Gastrocnemius medialis (tissue), 4 donors: ENCODE measurements around the gene SMARCAL1. TPM values are rescaled to one million over a fixed set of nuclear protein-coding genes. Genes with fewer than 3 reads are reported as not detected.

Experiments
- ATAC-seq, 2 donors: fragments of 150-250 bp; one replicate each; pipeline ENCODE4 v1.9.1; 2016
- DNase-seq, 2 donors: peaks; one replicate each; pipeline ENCODE4 v3.0.0-alpha.2; 2019
- H3K27ac ChIP-seq, 4 donors: fragments of 200-600 bp; sonication (generic); 1 replicate in 1 of 4; 2 replicates in 3 of 4; pipeline ENCODE4 v1.5.1; 2016 to 2018; ENCODE audit warnings: mild to moderate bottlenecking in 2 of 4, moderate library complexity in 1 of 4
- H3K27me3 ChIP-seq, 3 donors: fragments of 200-600 bp; sonication (generic) in 2 of 3; 1 replicate in 1 of 3; 2 replicates in 2 of 3; pipeline versions ENCODE4 v1.5.1 to v1.6.0; 2016 to 2019; ENCODE audit warnings: mild to moderate bottlenecking in 1 of 3, moderate library complexity in 1 of 3
- H3K36me3 ChIP-seq, 2 donors: fragments of 200-600 bp; sonication (generic) in 1 of 2; one replicate each; pipeline ENCODE4 v1.5.1; 2017 to 2018
- H3K4me1 ChIP-seq, 2 donors: fragments of 200-600 bp; sonication (generic) in 1 of 2; one replicate each; pipeline ENCODE4 v1.5.1; 2016 to 2017; ENCODE audit warnings: mild to moderate bottlenecking in 2 of 2
- H3K4me3 ChIP-seq, 4 donors: fragments of 200-600 bp; sonication (generic) in 3 of 4; 1 replicate in 1 of 4; 2 replicates in 3 of 4; pipeline ENCODE4 v1.5.1; 2016 to 2019; ENCODE audit warnings: mild to moderate bottlenecking in 2 of 4
- H3K9me3 ChIP-seq, 3 donors: fragments of 200-600 bp; sonication (generic) in 2 of 3; 1 replicate in 1 of 3; 2 replicates in 2 of 3; pipeline ENCODE4 v1.5.1; 2016 to 2019
- POLR2A ChIP-seq, 2 donors: fragments of 450-650 bp; IDR thresholded peaks; one replicate each; pipeline ENCODE4 v1.6.1; 2017; ENCODE audit warnings: antibody characterized with exemption in 2 of 2, mild to moderate bottlenecking in 2 of 2, moderate library complexity in 2 of 2
- in situ Hi-C, 4 donors: fragments of 200-750 bp; cut with MboI; loops; one replicate each; pipeline versions ENCODE4 v1.15.0 to v1.8.0; 2017; ENCODE audit warnings: low sequenced_read_pairs in 4 of 4
- intact Hi-C: fragments of 100-400 bp; cut with DNase I; formaldehyde crosslinking; loops from one replicate; pipeline ENCODE4 v1.15.1; 2023; ENCODE audit warnings: low total_unique reads
- total RNA-seq, 4 donors: library from RNA; depleted of rRNA; stranded (reverse); fragments of >200 nt; gene quantifications; one replicate each; pipeline versions ENCODE4 v1.1.0 to v1.2.3, GENCODE V29; 2016
- TF ChIP-seq, protein P1 (sequence below), 5 experiments: fragments of 450-650 bp in 3 of 5; fragments of 200-600 bp in 2 of 5; sonication (generic) in 2 of 5; IDR thresholded peaks in 4 of 5; conservative IDR thresholded peaks in 1 of 5; 1 replicate in 4 of 5; 2 replicates in 1 of 5; pipeline ENCODE4 v1.5.1; 2016 to 2019; ENCODE audit warnings: antibody characterized with exemption in 5 of 5, mild to moderate bottlenecking in 3 of 5, moderate library complexity in 3 of 5

SMARCAL1 gene
- total RNA-seq, 4 donors from 2014 or later: 5.8 to 20.7 (median 7.8) TPM

- peaks cover 7 to 57% of the 10 kb centered on the region in 2 donors for H3K36me3 ChIP-seq
- no peaks in the 10 kb centered on the region for H3K27me3 ChIP-seq
- TF ChIP-seq POLR2A (IDR thresholded peaks at IDR 0.05): no peak
- TF ChIP-seq, protein P1, sequence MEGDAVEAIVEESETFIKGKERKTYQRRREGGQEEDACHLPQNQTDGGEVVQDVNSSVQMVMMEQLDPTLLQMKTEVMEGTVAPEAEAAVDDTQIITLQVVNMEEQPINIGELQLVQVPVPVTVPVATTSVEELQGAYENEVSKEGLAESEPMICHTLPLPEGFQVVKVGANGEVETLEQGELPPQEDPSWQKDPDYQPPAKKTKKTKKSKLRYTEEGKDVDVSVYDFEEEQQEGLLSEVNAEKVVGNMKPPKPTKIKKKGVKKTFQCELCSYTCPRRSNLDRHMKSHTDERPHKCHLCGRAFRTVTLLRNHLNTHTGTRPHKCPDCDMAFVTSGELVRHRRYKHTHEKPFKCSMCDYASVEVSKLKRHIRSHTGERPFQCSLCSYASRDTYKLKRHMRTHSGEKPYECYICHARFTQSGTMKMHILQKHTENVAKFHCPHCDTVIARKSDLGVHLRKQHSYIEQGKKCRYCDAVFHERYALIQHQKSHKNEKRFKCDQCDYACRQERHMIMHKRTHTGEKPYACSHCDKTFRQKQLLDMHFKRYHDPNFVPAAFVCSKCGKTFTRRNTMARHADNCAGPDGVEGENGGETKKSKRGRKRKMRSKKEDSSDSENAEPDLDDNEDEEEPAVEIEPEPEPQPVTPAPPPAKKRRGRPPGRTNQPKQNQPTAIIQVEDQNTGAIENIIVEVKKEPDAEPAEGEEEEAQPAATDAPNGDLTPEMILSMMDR (IDR thresholded peaks at IDR 0.05 in 4 of 5, conservative IDR thresholded peaks at IDR 0.05 in 1 of 5): no peak
- H3K4me3 ChIP-seq: no peak overlapping the region
- in situ Hi-C loops (loop anchor here in 3 of 4 donors (25.0 kb wide), 3 partner anchors 660 to 1235 kb away; no protein-coding TSS in a partner anchor), intact Hi-C loops (no loop called here)
- DNase-seq (no peak), ATAC-seq (no peak)
- no peak overlapping the region for H3K27ac ChIP-seq
- H3K4me1 ChIP-seq: peaks cover 23 to 25% of the 10 kb centered on the region in 2 donors
- no peaks in the 10 kb centered on the region for H3K9me3 ChIP-seq
Measured at GRCh38 chr2:216502381-216503158, 90.3 kb downstream of the SMARCAL1 start.

DNA sequence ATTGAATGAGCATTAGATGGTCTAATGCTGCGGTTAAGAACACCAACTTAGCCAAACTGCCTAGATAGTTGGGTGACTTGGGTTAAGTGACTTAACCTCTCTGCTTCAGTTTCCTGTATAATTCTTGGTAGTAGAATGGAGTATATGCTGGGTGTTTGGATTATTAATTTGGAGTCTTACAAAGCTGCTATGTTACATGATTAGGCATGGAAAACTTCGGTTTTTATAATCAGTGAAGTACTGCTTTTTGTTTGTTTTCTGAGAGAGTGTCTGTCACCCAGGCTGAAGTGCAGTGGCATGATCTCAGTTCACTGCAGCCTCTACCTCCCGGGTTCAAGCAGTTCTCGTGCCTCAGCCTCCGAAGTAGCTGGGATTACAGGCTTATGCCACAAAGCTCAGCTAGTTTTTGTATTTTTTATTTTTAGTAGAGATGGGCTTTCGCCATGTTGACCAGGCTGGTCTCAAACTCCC, 90.9 kb downstream of the SMARCAL1 start:
- TF ChIP-seq POLR2A (IDR thresholded peaks at IDR 0.05): no peak
- TF ChIP-seq, protein P1 (IDR thresholded peaks at IDR 0.05 in 4 of 5, conservative IDR thresholded peaks at IDR 0.05 in 1 of 5): no peak
- peaks cover 17 to 24% of the 10 kb centered on the region in 2 donors for H3K4me1 ChIP-seq
- intact Hi-C loops (no loop called here), in situ Hi-C loops (loop anchor here in 3 of 4 donors (25.0 kb wide), 3 partner anchors 659 to 1234 kb away; no protein-coding TSS in a partner anchor)
- H3K27ac ChIP-seq: no peak overlapping the region
- ATAC-seq (no peak), DNase-seq (no peak)
- H3K36me3 ChIP-seq: peaks cover 7 to 57% of the 10 kb centered on the region in 2 donors
- no peaks in the 10 kb centered on the region for H3K27me3 ChIP-seq
- H3K4me3 ChIP-seq: no peak overlapping the region
- H3K9me3 ChIP-seq: no peaks in the 10 kb centered on the region

DNA sequence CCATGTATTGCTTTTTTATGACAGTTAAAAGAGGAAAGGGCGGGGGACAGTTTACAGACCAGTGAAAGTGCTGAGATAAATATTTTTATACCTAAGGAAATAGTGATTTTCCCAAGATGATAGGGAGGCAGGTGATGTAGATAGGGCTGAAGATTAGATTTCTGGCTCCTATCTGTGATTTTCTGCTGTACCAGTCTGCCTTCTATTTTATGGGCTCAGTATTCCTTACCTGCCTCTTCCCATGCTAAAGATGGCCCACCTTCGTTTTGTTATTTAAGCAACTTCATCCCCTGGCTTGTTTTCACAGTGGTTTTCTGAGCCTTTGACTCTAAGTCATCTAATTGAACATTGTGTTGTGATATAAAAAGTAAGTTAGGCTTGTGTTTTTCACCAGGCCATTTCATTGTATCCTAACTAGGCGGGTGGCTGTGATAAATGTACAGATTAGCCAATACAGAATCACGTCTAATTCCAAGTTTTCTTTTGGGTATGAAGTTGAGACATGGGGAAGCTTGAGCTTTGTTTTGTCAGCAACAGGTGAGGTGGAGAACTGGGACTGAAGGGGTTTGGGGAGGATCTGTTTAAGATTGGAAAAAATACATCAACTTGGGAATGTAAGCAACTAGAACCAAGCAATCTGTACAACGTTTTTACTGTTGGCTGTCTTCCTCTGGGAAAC, 91.6 kb downstream of the SMARCAL1 start:
- ATAC-seq: no peak
- intact Hi-C loops: no loop called here
- no peaks in the 10 kb centered on the region for H3K9me3 ChIP-seq
- H3K4me3 ChIP-seq: no peak overlapping the region
- peaks cover 7 to 57% of the 10 kb centered on the region in 2 donors for H3K36me3 ChIP-seq
- H3K27me3 ChIP-seq: no peaks in the 10 kb centered on the region
- no peak overlapping the region for H3K27ac ChIP-seq
- DNase-seq: no peak
- TF ChIP-seq, protein P1 (IDR thresholded peaks at IDR 0.05 in 4 of 5, conservative IDR thresholded peaks at IDR 0.05 in 1 of 5): no peak
- TF ChIP-seq POLR2A (IDR thresholded peaks at IDR 0.05): no peak
- H3K4me1 ChIP-seq: peaks cover 15 to 27% of the 10 kb centered on the region in 2 donors
- in situ Hi-C loops: loop anchor here in 3 of 4 donors (25.0 kb wide), 3 partner anchors 658 to 1233 kb away; no protein-coding TSS in a partner anchor

DNA sequence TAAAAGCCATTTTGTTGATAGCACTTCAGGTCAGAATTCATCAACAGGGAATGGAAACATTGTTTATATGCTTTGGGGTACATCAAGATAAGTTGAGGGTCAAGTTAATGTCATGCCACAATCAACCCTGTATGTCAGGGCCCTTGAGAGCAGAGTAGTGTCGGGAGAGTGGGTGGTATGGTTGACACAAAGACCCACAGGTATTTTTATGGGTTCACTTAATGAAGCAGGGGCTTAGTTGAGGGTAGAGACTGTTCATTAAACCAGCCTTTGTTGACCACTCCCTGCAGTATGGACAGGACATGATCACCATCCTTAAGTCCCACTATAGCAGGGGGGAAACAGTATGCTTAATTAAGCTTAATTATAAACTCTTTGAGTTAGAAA, 92.1 kb downstream of the SMARCAL1 start:
- H3K4me1 ChIP-seq: peaks cover 15 to 26% of the 10 kb centered on the region in 2 donors
- no peak overlapping the region for H3K27ac ChIP-seq
- in situ Hi-C loops: loop anchor here in 3 of 4 donors (25.0 kb wide), 3 partner anchors 658 to 1233 kb away; no protein-coding TSS in a partner anchor

More for the DNA sequence above, 92.1 kb downstream of the SMARCAL1 start:
- intact Hi-C loops: no loop called here
- Histone ChIP-seq H3K9me3 (no peaks in the 10 kb centered on the region), H3K4me3 (no peak overlapping the region), H3K27me3 (no peaks in the 10 kb centered on the region), H3K36me3 (peaks cover 7 to 57% of the 10 kb centered on the region in 2 donors)
- DNase-seq (no peak), ATAC-seq (no peak)
- TF ChIP-seq, protein P1 (IDR thresholded peaks at IDR 0.05 in 4 of 5, conservative IDR thresholded peaks at IDR 0.05 in 1 of 5): no peak
- TF ChIP-seq POLR2A (IDR thresholded peaks at IDR 0.05): no peak
